ENCODE data around the gene SLC37A1.

The SLC37A1 gene

GRCh38 chr21:42495765-42496119 lies 17.9 kb upstream of the SLC37A1 start:
- Histone ChIP-seq H3K36me3 (ENCODE audit: control insufficient read depth, insufficient read depth, low read length) (no peaks in the 10 kb centered on the region), H3K4me3 (replicated peaks; ENCODE audit: low read depth, low read length) (peak overlapping the region; percentile 55), H3K27me3 (replicated peaks; ENCODE audit: control insufficient read depth, insufficient read depth, low read length) (no peaks in the 10 kb centered on the region)
- TF ChIP-seq CTCF (IDR thresholded peaks at IDR 0.05; ENCODE audit: insufficient read depth, low read length, poor library complexity, severe bottlenecking): no peak
- no peak for DNase-seq (ENCODE audit: extremely low read depth, insufficient read length)

- peak; percentile 99 for DNase-seq (ENCODE audit: extremely low read depth, insufficient read length)
- Histone ChIP-seq H3K36me3 (ENCODE audit: control insufficient read depth, insufficient read depth, low read length) (no peaks in the 10 kb centered on the region), H3K27me3 (replicated peaks; ENCODE audit: control insufficient read depth, insufficient read depth, low read length) (no peaks in the 10 kb centered on the region), H3K4me3 (replicated peaks; ENCODE audit: low read depth, low read length) (peak within 1 kb of the TSS; percentile 77)
- TF ChIP-seq CTCF (IDR thresholded peaks at IDR 0.05; ENCODE audit: insufficient read depth, low read length, poor library complexity, severe bottlenecking): no peak
Observed at GRCh38 chr21:42496120-42496838, 17.4 kb upstream of the SLC37A1 start, which contains the start of gene RSPH1. TSS of gene RSPH1 (minus strand) at chr21:42496224. CDS start at chr21:42496186, 38 bp downstream.

GRCh38 chr21:42496839-42497202 lies 16.8 kb upstream of the SLC37A1 start:
- Histone ChIP-seq H3K27me3 (replicated peaks; ENCODE audit: control insufficient read depth, insufficient read depth, low read length) (no peaks in the 10 kb centered on the region), H3K4me3 (replicated peaks; ENCODE audit: low read depth, low read length) (peak overlapping the region; percentile 77), H3K36me3 (ENCODE audit: control insufficient read depth, insufficient read depth, low read length) (no peaks in the 10 kb centered on the region)
- no peak for DNase-seq (ENCODE audit: extremely low read depth, insufficient read length)
- TF ChIP-seq CTCF (IDR thresholded peaks at IDR 0.05; ENCODE audit: insufficient read depth, low read length, poor library complexity, severe bottlenecking): no peak

GRCh38 chr21:42498012-42498411 lies 15.6 kb upstream of the SLC37A1 start:
- no peak for TF ChIP-seq CTCF (IDR thresholded peaks at IDR 0.05; ENCODE audit: insufficient read depth, low read length, poor library complexity, severe bottlenecking)
- Histone ChIP-seq H3K36me3 (ENCODE audit: control insufficient read depth, insufficient read depth, low read length) (no peaks in the 10 kb centered on the region), H3K27me3 (replicated peaks; ENCODE audit: control insufficient read depth, insufficient read depth, low read length) (no peaks in the 10 kb centered on the region), H3K4me3 (replicated peaks; ENCODE audit: low read depth, low read length) (no peak overlapping the region)
- no peak for DNase-seq (ENCODE audit: extremely low read depth, insufficient read length)

- no peak for DNase-seq (ENCODE audit: extremely low read depth, insufficient read length)
- no peak for TF ChIP-seq CTCF (IDR thresholded peaks at IDR 0.05; ENCODE audit: insufficient read depth, low read length, poor library complexity, severe bottlenecking)
- Histone ChIP-seq H3K4me3 (replicated peaks; ENCODE audit: low read depth, low read length) (no peak overlapping the region), H3K27me3 (replicated peaks; ENCODE audit: control insufficient read depth, insufficient read depth, low read length) (no peaks in the 10 kb centered on the region), H3K36me3 (ENCODE audit: control insufficient read depth, insufficient read depth, low read length) (no peaks in the 10 kb centered on the region)
Observed at GRCh38 chr21:42499444-42500112, 14.1 kb upstream of the SLC37A1 start.

All from GM06990 (cell line).